Body of pancreas (tissue), 4 donors: ENCODE data around the gene GNPDA2.
"Not testable (repeated sequence)": the region's sequence is repeated elsewhere in the genome, so short reads cannot be mapped to it uniquely, and the experiment has no call there.

Experiments used
- POLR2A ChIP-seq, 3 donors: fragments of 450-650 bp; IDR thresholded peaks; one replicate each; pipeline ENCODE4 v1.6.1; 2016; ENCODE audit warnings: antibody characterized with exemption in 3 of 3, mild to moderate bottlenecking in 2 of 3
- TF ChIP-seq, protein P1 (sequence below), 7 experiments: fragments of 450-650 bp in 4 of 7; fragments of 200-600 bp in 3 of 7; sonication (generic) in 3 of 7; IDR thresholded peaks; one replicate each; pipeline ENCODE4 v1.5.1; 2016 to 2019; ENCODE audit warnings: antibody characterized with exemption in 7 of 7

DNA sequence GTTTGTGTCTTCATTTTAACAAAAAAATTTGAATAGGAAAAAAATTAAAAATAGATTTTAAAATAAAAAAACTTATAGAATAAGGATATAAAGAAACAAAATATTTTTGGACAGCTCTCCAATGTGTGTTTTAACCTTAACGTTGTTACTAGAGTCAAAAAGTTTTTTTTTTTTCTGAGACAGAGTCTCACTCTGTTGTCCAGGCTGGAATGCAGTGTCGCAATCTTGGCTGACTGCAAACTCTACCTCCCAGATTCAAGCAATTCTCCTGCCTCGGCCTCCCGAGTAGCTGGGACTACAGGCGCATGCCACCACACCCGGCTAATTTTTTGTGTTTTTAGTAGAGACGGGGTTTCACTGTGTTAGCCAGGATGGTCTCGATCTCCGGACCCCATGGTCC is 2.3 kb upstream of the GNPDA2 start:
- TF ChIP-seq, protein P1, sequence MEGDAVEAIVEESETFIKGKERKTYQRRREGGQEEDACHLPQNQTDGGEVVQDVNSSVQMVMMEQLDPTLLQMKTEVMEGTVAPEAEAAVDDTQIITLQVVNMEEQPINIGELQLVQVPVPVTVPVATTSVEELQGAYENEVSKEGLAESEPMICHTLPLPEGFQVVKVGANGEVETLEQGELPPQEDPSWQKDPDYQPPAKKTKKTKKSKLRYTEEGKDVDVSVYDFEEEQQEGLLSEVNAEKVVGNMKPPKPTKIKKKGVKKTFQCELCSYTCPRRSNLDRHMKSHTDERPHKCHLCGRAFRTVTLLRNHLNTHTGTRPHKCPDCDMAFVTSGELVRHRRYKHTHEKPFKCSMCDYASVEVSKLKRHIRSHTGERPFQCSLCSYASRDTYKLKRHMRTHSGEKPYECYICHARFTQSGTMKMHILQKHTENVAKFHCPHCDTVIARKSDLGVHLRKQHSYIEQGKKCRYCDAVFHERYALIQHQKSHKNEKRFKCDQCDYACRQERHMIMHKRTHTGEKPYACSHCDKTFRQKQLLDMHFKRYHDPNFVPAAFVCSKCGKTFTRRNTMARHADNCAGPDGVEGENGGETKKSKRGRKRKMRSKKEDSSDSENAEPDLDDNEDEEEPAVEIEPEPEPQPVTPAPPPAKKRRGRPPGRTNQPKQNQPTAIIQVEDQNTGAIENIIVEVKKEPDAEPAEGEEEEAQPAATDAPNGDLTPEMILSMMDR (IDR thresholded peaks at IDR 0.05) = not testable (repeated sequence)
- not testable (repeated sequence) for TF ChIP-seq POLR2A (IDR thresholded peaks at IDR 0.05)
